ENCODE results near the gene ENAM. TPM values are rescaled to one million over a fixed set of nuclear protein-coding genes. Genes with fewer than 3 reads are reported as not detected.

ENAM gene
- total RNA-seq = under 1 TPM in 1 of 2 donors, not detected in 1; 0.19 TPM
- polyA plus RNA-seq = not detected
- long read RNA-seq, donor 1 = 0 reads
- long read RNA-seq, donor 2 = 0 reads

- intact Hi-C loops (cut with DNase I) = no loop called here
- H3K27ac ChIP-seq (ENCODE audit: low read depth in 1 of 2, low read length in 2 of 2) = no peak within 1 kb of the TSS
- no peak for ATAC-seq (ENCODE audit: low FRiP score)
- no peaks in the 10 kb centered on the region for H3K4me1 ChIP-seq (ENCODE audit: control insufficient read depth in 1 of 2, insufficient read depth in 2 of 2, low read length in 2 of 2)
- DNase-seq = no peak
- H3K27me3 ChIP-seq (ENCODE audit: control insufficient read depth in 1 of 2, insufficient read depth in 2 of 2, low read length in 1 of 2) = no peaks in the 10 kb centered on the region
- no peak within 1 kb of the TSS for H3K4me3 ChIP-seq (ENCODE audit: low read length in 2 of 2)
- H3K9me3 ChIP-seq (ENCODE audit: control insufficient read depth, low read length) = no peaks in the 10 kb centered on the region
- WGBS, 2 donors = 82 to 86% methylated on average over 2 of the region's 2 CpGs
- H3K36me3 ChIP-seq (ENCODE audit: control insufficient read depth in 1 of 2, insufficient read depth in 2 of 2, low read length in 1 of 2) = no peaks in the 10 kb centered on the region
Measured at GRCh38 chr4:70628444-70628843, at the start of gene ENAM. ENAM (plus strand) TSS chr4:70628744; CDS start chr4:70629501, 757 bp downstream.

GRCh38 chr4:70581980-70582379, 46.6 kb upstream of the ENAM start:
- intact Hi-C loops (cut with DNase I) = no loop called here
- ATAC-seq (ENCODE audit: low FRiP score) (no peak), DNase-seq (no peak)
- Histone ChIP-seq H3K9me3 (ENCODE audit: control insufficient read depth, low read length) (no peaks in the 10 kb centered on the region), H3K27me3 (ENCODE audit: control insufficient read depth in 1 of 2, insufficient read depth in 2 of 2, low read length in 1 of 2) (no peaks in the 10 kb centered on the region), H3K4me3 (ENCODE audit: low read length in 2 of 2) (no peak overlapping the region), H3K27ac (ENCODE audit: low read depth in 1 of 2, low read length in 2 of 2) (no peak overlapping the region), H3K4me1 (ENCODE audit: control insufficient read depth in 1 of 2, insufficient read depth in 2 of 2, low read length in 2 of 2) (no peaks in the 10 kb centered on the region), H3K36me3 (ENCODE audit: control insufficient read depth in 1 of 2, insufficient read depth in 2 of 2, low read length in 1 of 2) (no peaks in the 10 kb centered on the region)
- 82 to 89% methylated on average over 2 of the region's 2 CpGs for WGBS, 2 donors

- no peaks in the 10 kb centered on the region for H3K4me1 ChIP-seq (ENCODE audit: control insufficient read depth in 1 of 2, insufficient read depth in 2 of 2, low read length in 2 of 2)
- no peak overlapping the region for H3K27ac ChIP-seq (ENCODE audit: low read depth in 1 of 2, low read length in 2 of 2)
- WGBS, 2 donors = 65 to 68% methylated on average over 9 of the region's 9 CpGs
- ATAC-seq (ENCODE audit: low FRiP score) (no peak), DNase-seq (no peak)
- no peaks in the 10 kb centered on the region for H3K36me3 ChIP-seq (ENCODE audit: control insufficient read depth in 1 of 2, insufficient read depth in 2 of 2, low read length in 1 of 2)
- intact Hi-C loops (cut with DNase I) = no loop called here
- H3K9me3 ChIP-seq (ENCODE audit: control insufficient read depth, low read length) = no peaks in the 10 kb centered on the region
- H3K27me3 ChIP-seq (ENCODE audit: control insufficient read depth in 1 of 2, insufficient read depth in 2 of 2, low read length in 1 of 2) = no peaks in the 10 kb centered on the region
- no peak overlapping the region for H3K4me3 ChIP-seq (ENCODE audit: low read length in 2 of 2)
Measured at GRCh38 chr4:70583952-70584834, 44.4 kb upstream of the ENAM start.

- Histone ChIP-seq H3K4me3 (ENCODE audit: low read length in 2 of 2) (no peak overlapping the region), H3K27me3 (ENCODE audit: control insufficient read depth in 1 of 2, insufficient read depth in 2 of 2, low read length in 1 of 2) (no peaks in the 10 kb centered on the region), H3K27ac (ENCODE audit: low read depth in 1 of 2, low read length in 2 of 2) (no peak overlapping the region), H3K9me3 (ENCODE audit: control insufficient read depth, low read length) (no peaks in the 10 kb centered on the region), H3K36me3 (ENCODE audit: control insufficient read depth in 1 of 2, insufficient read depth in 2 of 2, low read length in 1 of 2) (no peaks in the 10 kb centered on the region), H3K4me1 (ENCODE audit: control insufficient read depth in 1 of 2, insufficient read depth in 2 of 2, low read length in 2 of 2) (no peaks in the 10 kb centered on the region)
- no peak for ATAC-seq (ENCODE audit: low FRiP score)
- DNase-seq = no peak
- 56 to 64% methylated on average over 2 of the region's 2 CpGs for WGBS, 2 donors
- intact Hi-C loops (cut with DNase I) = no loop called here
Measured at GRCh38 chr4:70586841-70587240, 41.7 kb upstream of the ENAM start.

GRCh38 chr4:70589785-70590184, 38.8 kb upstream of the ENAM start:
- Histone ChIP-seq H3K36me3 (ENCODE audit: control insufficient read depth in 1 of 2, insufficient read depth in 2 of 2, low read length in 1 of 2) (no peaks in the 10 kb centered on the region), H3K4me3 (ENCODE audit: low read length in 2 of 2) (no peak overlapping the region), H3K27ac (ENCODE audit: low read depth in 1 of 2, low read length in 2 of 2) (no peak overlapping the region), H3K27me3 (ENCODE audit: control insufficient read depth in 1 of 2, insufficient read depth in 2 of 2, low read length in 1 of 2) (no peaks in the 10 kb centered on the region), H3K9me3 (ENCODE audit: control insufficient read depth, low read length) (no peaks in the 10 kb centered on the region), H3K4me1 (ENCODE audit: control insufficient read depth in 1 of 2, insufficient read depth in 2 of 2, low read length in 2 of 2) (no peaks in the 10 kb centered on the region)
- ATAC-seq (ENCODE audit: low FRiP score) (no peak), DNase-seq (no peak)
- intact Hi-C loops (cut with DNase I) = no loop called here

GRCh38 chr4:70591955-70592582, 36.5 kb upstream of the ENAM start, which contains the start of gene AMBN:
AMBN (plus strand) TSS chr4:70592256; CDS start chr4:70592359, 103 bp downstream.
- DNase-seq (no peak), ATAC-seq (ENCODE audit: low FRiP score) (no peak)
- Histone ChIP-seq H3K4me1 (ENCODE audit: control insufficient read depth in 1 of 2, insufficient read depth in 2 of 2, low read length in 2 of 2) (no peaks in the 10 kb centered on the region), H3K27ac (ENCODE audit: low read depth in 1 of 2, low read length in 2 of 2) (no peak within 1 kb of the TSS), H3K36me3 (ENCODE audit: control insufficient read depth in 1 of 2, insufficient read depth in 2 of 2, low read length in 1 of 2) (no peaks in the 10 kb centered on the region), H3K27me3 (ENCODE audit: control insufficient read depth in 1 of 2, insufficient read depth in 2 of 2, low read length in 1 of 2) (no peaks in the 10 kb centered on the region), H3K4me3 (ENCODE audit: low read length in 2 of 2) (no peak within 1 kb of the TSS), H3K9me3 (ENCODE audit: control insufficient read depth, low read length) (no peaks in the 10 kb centered on the region)
- intact Hi-C loops (cut with DNase I) = no loop called here
- 64 to 65% methylated on average over 5 of the region's 5 CpGs for WGBS, 2 donors

GRCh38 chr4:70594196-70594595, 34.3 kb upstream of the ENAM start:
- ATAC-seq (ENCODE audit: low FRiP score) = no peak
- intact Hi-C loops (cut with DNase I) = no loop called here
- H3K9me3 ChIP-seq (ENCODE audit: control insufficient read depth, low read length) = no peaks in the 10 kb centered on the region
- H3K36me3 ChIP-seq (ENCODE audit: control insufficient read depth in 1 of 2, insufficient read depth in 2 of 2, low read length in 1 of 2) = no peaks in the 10 kb centered on the region
- no peak overlapping the region for H3K27ac ChIP-seq (ENCODE audit: low read depth in 1 of 2, low read length in 2 of 2)
- H3K4me1 ChIP-seq (ENCODE audit: control insufficient read depth in 1 of 2, insufficient read depth in 2 of 2, low read length in 2 of 2) = no peaks in the 10 kb centered on the region
- no peaks in the 10 kb centered on the region for H3K27me3 ChIP-seq (ENCODE audit: control insufficient read depth in 1 of 2, insufficient read depth in 2 of 2, low read length in 1 of 2)
- no peak for DNase-seq
- H3K4me3 ChIP-seq (ENCODE audit: low read length in 2 of 2) = no peak overlapping the region

GRCh38 chr4:70600305-70600704, 28.2 kb upstream of the ENAM start:
- no peak overlapping the region for H3K27ac ChIP-seq (ENCODE audit: low read depth in 1 of 2, low read length in 2 of 2)
- no peaks in the 10 kb centered on the region for H3K36me3 ChIP-seq (ENCODE audit: control insufficient read depth in 1 of 2, insufficient read depth in 2 of 2, low read length in 1 of 2)
- no peak for ATAC-seq (ENCODE audit: low FRiP score)
- DNase-seq = no peak
- WGBS, 2 donors = 72 to 83% methylated on average over 3 of the region's 3 CpGs
- intact Hi-C loops (cut with DNase I) = loop anchor here in 1 of 2 donors (5.0 kb wide), 1 partner anchor 87 kb away; the partner anchor contains the start of gene UTP3
- H3K27me3 ChIP-seq (ENCODE audit: control insufficient read depth in 1 of 2, insufficient read depth in 2 of 2, low read length in 1 of 2) = no peaks in the 10 kb centered on the region
- no peaks in the 10 kb centered on the region for H3K4me1 ChIP-seq (ENCODE audit: control insufficient read depth in 1 of 2, insufficient read depth in 2 of 2, low read length in 2 of 2)
- no peaks in the 10 kb centered on the region for H3K9me3 ChIP-seq (ENCODE audit: control insufficient read depth, low read length)
- no peak overlapping the region for H3K4me3 ChIP-seq (ENCODE audit: low read length in 2 of 2)
